GM18867 (cell line): ENCODE measurements around the gene GPR39.

Source experiments
- ATAC-seq: cut with Tn5 transposase; IDR thresholded peaks from one replicate; pipeline ENCODE4 v1.9.1; 2021; ENCODE audit warnings: mild to moderate bottlenecking, moderate library complexity; ENCODE audit not compliant: unreplicated experiment

The GPR39 gene

GRCh38 chr2:132442278-132442677 is 25.7 kb downstream of the GPR39 start:
- no peak for ATAC-seq

- ATAC-seq: no peak
These were observed 26.5 kb downstream of the GPR39 start for GRCh38 chr2:132443106-132443505.

- ATAC-seq: no peak
These were observed 29.8 kb downstream of the GPR39 start for GRCh38 chr2:132446444-132446843.

GRCh38 chr2:132448331-132448730 is 31.7 kb downstream of the GPR39 start:
- ATAC-seq: no peak

GRCh38 chr2:132448771-132449170 is 32.2 kb downstream of the GPR39 start:
- ATAC-seq: no peak

- no peak for ATAC-seq
These were observed 33.3 kb downstream of the GPR39 start for GRCh38 chr2:132449868-132450267.

- ATAC-seq: no peak
These were observed 44.2 kb downstream of the GPR39 start for GRCh38 chr2:132460781-132461180.

- ATAC-seq: no peak
These were observed 45.6 kb downstream of the GPR39 start for GRCh38 chr2:132462236-132462635.

GRCh38 chr2:132463719-132464118 is 47.1 kb downstream of the GPR39 start:
- no peak for ATAC-seq

GRCh38 chr2:132465917-132466316 is 49.3 kb downstream of the GPR39 start:
- no peak for ATAC-seq

- no peak for ATAC-seq
These were observed 49.9 kb downstream of the GPR39 start for GRCh38 chr2:132466428-132467028.

- ATAC-seq: no peak
These were observed 52.4 kb downstream of the GPR39 start for GRCh38 chr2:132468821-132469675.

- ATAC-seq: no peak
These were observed 54.1 kb downstream of the GPR39 start for GRCh38 chr2:132470746-132471145.

GRCh38 chr2:132473174-132473883 is 56.7 kb downstream of the GPR39 start:
- ATAC-seq: no peak

- ATAC-seq: no peak
These were observed 59.0 kb downstream of the GPR39 start for GRCh38 chr2:132475615-132476014.

GRCh38 chr2:132477436-132477835 is 60.8 kb downstream of the GPR39 start:
- ATAC-seq: no peak

- ATAC-seq: no peak
These were observed 61.4 kb downstream of the GPR39 start for GRCh38 chr2:132477962-132478361.

GRCh38 chr2:132478461-132479105 is 62.0 kb downstream of the GPR39 start:
- no peak for ATAC-seq

- ATAC-seq: no peak
These were observed 62.5 kb downstream of the GPR39 start for GRCh38 chr2:132479155-132479554.

GRCh38 chr2:132482821-132483220 is 66.2 kb downstream of the GPR39 start:
- ATAC-seq: no peak

GRCh38 chr2:132484144-132484543 is 67.5 kb downstream of the GPR39 start:
- no peak for ATAC-seq
